Kidney (tissue), 14 donors: Measurements from ENCODE around the gene COL11A1. TPM values are rescaled to one million over a fixed set of nuclear protein-coding genes. Genes with fewer than 3 reads are reported as not detected.

ENCODE experiments used
- DNase-seq, 5 donors: peaks; one replicate each; pipeline ENCODE4 v3.0.0-alpha.2; 2013 to 2020
- FAIRE-seq: peaks from 2 replicates; lab custom pipeline; 2012; peaks lifted over from hg19 to GRCh38; lab: Jason Lieb, UNC
- H3K27ac ChIP-seq, 2 donors: one replicate each; pipeline ENCODE4 v1.7.0; 2013; ENCODE audit warnings: low read depth in 2 of 2, low read length in 2 of 2, inconsistent platforms in 1 of 2
- H3K27me3 ChIP-seq: one replicate; pipeline ENCODE4 v1.7.1; 2013; ENCODE audit warnings: low read length, inconsistent platforms; ENCODE audit not compliant: control insufficient read depth, insufficient read depth
- H3K36me3 ChIP-seq, 3 donors: one replicate each; pipeline versions ENCODE4 v1.7.0 to v1.7.1; 2013; ENCODE audit warnings: low read length in 3 of 3, control low read depth in 1 of 3, inconsistent platforms in 1 of 3; ENCODE audit not compliant: insufficient read depth in 3 of 3, control insufficient read depth in 2 of 3
- H3K4me1 ChIP-seq, 3 donors: one replicate each; pipeline versions ENCODE4 v1.7.0 to v1.7.1; 2013; ENCODE audit warnings: low read length in 3 of 3, inconsistent platforms in 1 of 3, low read depth in 1 of 3; ENCODE audit not compliant: control insufficient read depth in 2 of 3, insufficient read depth in 2 of 3
- H3K4me3 ChIP-seq, 3 donors: one replicate each; pipeline versions ENCODE4 v1.7.0 to v1.8.1; 2013; ENCODE audit warnings: low read length in 3 of 3, control low read depth in 1 of 3, inconsistent platforms in 1 of 3
- H3K9ac ChIP-seq, 3 donors: one replicate each; pipeline versions ENCODE4 v1.7.0 to v1.7.1; 2013; ENCODE audit warnings: low read length in 3 of 3, control low read depth in 1 of 3, inconsistent platforms in 1 of 3
- H3K9me3 ChIP-seq, 3 donors: one replicate each; pipeline versions ENCODE4 v1.7.0 to v1.7.1; 2013; ENCODE audit warnings: low read length in 3 of 3, control low read depth in 1 of 3, inconsistent platforms in 1 of 3; ENCODE audit not compliant: control insufficient read depth in 2 of 3, insufficient read depth in 1 of 3
- CTCF ChIP-seq: IDR thresholded peaks from 3 replicates; pipeline ENCODE4 v1.5.1; 2012; ENCODE audit warnings: mild to moderate bottlenecking, moderate library complexity, borderline replicate concordance; ENCODE audit not compliant: insufficient read depth; ENCODE audit errors: extremely low read depth
- intact Hi-C: fragments of 100-400 bp; cut with DNase I; formaldehyde crosslinking; loops from one replicate; pipeline ENCODE4 v1.11.1; 2022
- polyA plus RNA-seq: library from polyadenylated mRNA; stranded (reverse); fragments of 350-450 nt; fragmentation: Illumina TruSeq; extraction: RNeasy Lipid Tissue Mini Kit (QIAGEN cat#74804); gene quantifications from one replicate; pipeline ENCODE4 v1.2.3, GENCODE V29; 2014; ENCODE audit warnings: low read depth, low replicate concordance; ENCODE audit not compliant: insufficient read depth
- total RNA-seq: library from RNA; stranded (reverse); fragmentation: NEBNext Ultra II Directional; extraction: Animal tissue kit (Norgen Biotek cat#: 25700); gene quantifications from one replicate; pipeline ENCODE4 v1.2.1, GENCODE V29; 2021
- donor health status: control.
- donor health status: control.
- donor health status: control.
- donor health status: control.
- donor health status: control.
- donor health status: DM: yes; HTN: yes; CAD: no.
- donor health status: Normal renal cell carcinoma (clear cell type).

COL11A1 gene
- total and polyA plus RNA-seq, 2 donors from 2014 or later: 0.35 TPM; not detected in 1

DNA sequence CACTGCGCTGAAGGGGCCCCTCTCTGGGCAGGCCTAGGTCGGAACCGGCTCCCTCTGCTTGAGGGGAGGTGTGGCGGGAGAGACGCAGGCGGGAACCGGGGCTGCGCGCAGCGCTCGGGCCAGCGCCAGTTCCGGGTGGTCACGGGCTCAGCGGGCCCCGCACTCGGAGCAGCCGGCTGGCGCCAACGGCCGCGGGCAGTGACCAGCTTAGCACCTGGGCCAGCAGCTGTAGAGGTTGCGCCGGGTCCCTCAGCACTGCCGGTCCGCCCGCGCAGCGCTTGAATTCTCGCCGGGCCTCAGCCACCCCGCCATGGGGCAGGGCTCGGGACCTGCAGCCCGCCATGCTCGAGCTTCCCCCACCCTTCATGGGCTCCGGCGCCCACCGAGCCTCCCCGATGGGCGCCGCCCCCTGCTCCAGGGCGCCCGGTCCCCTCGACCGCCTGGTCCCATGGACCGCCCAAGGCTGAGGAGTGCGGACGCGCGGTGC lies 254.6 kb downstream of the COL11A1 start:
- Histone ChIP-seq H3K27ac (no peak overlapping the region), H3K4me1 (no peaks in the 10 kb centered on the region), H3K9ac (no peak overlapping the region), H3K4me3 (no peak overlapping the region), H3K36me3 (no peaks in the 10 kb centered on the region), H3K9me3 (no peaks in the 10 kb centered on the region), H3K27me3 (no peaks in the 10 kb centered on the region)
- DNase-seq (peak in 1 of 5 donors; percentile 66), FAIRE-seq (no peak)
- intact Hi-C loops: no loop called here
- no peak for TF ChIP-seq CTCF

GRCh38 chr1:102853136-102853535 lies 255.2 kb downstream of the COL11A1 start:
- no peaks in the 10 kb centered on the region for H3K36me3 ChIP-seq
- no peaks in the 10 kb centered on the region for H3K27me3 ChIP-seq
- no peaks in the 10 kb centered on the region for H3K4me1 ChIP-seq
- no peaks in the 10 kb centered on the region for H3K9me3 ChIP-seq
- intact Hi-C loops: no loop called here
- FAIRE-seq (no peak), DNase-seq (no peak)
- no peak overlapping the region for H3K9ac ChIP-seq
- H3K4me3 ChIP-seq: no peak overlapping the region
- no peak overlapping the region for H3K27ac ChIP-seq
- no peak for TF ChIP-seq CTCF

GRCh38 chr1:102852613-102853012 lies 255.7 kb downstream of the COL11A1 start:
- DNase-seq (no peak), FAIRE-seq (no peak)
- peaks cover 0 to 3% (median 0%) of the 10 kb centered on the region in 3 donors for H3K9me3 ChIP-seq
- H3K4me1 ChIP-seq: no peaks in the 10 kb centered on the region
- intact Hi-C loops: no loop called here
- no peak overlapping the region for H3K27ac ChIP-seq
- no peak overlapping the region for H3K9ac ChIP-seq
- no peaks in the 10 kb centered on the region for H3K27me3 ChIP-seq
- H3K4me3 ChIP-seq: no peak overlapping the region
- TF ChIP-seq CTCF: no peak
- H3K36me3 ChIP-seq: no peaks in the 10 kb centered on the region

- TF ChIP-seq CTCF: no peak
- Histone ChIP-seq H3K27me3 (no peaks in the 10 kb centered on the region), H3K36me3 (no peaks in the 10 kb centered on the region), H3K4me1 (no peaks in the 10 kb centered on the region), H3K4me3 (no peak overlapping the region), H3K27ac (no peak overlapping the region), H3K9me3 (peaks cover 0 to 3% (median 0%) of the 10 kb centered on the region in 3 donors), H3K9ac (no peak overlapping the region)
- FAIRE-seq (no peak), DNase-seq (no peak)
- intact Hi-C loops: no loop called here
These were observed 256.7 kb downstream of the COL11A1 start for GRCh38 chr1:102851616-102852015.
